ENCODE data around the gene RASSF5. TPM values are rescaled to one million over a fixed set of nuclear protein-coding genes. Genes with fewer than 3 reads are reported as not detected.

The RASSF5 gene
- polyA plus RNA-seq, 1 donor (not counting 4 experiments of a cell fraction or from before 2014, with no cell fraction given) = 2.4 TPM

- Histone ChIP-seq H3K9me1 (ENCODE audit: control insufficient read depth, extremely low read depth, insufficient read depth, low read length) (peaks cover 2% of the 10 kb centered on the region), H3K36me3 (ENCODE audit: control insufficient read depth in 2 of 2, extremely low read depth in 1 of 2, insufficient read depth in 2 of 2, low read length in 2 of 2) (no peaks in the 10 kb centered on the region), H3K27me3 (ENCODE audit: control insufficient read depth, extremely low read depth, insufficient read depth, low read length) (no peaks in the 10 kb centered on the region), H3K4me3 (ENCODE audit: control insufficient read depth in 2 of 3, extremely low read depth in 1 of 3, insufficient read depth in 2 of 3, low read depth in 1 of 3, low read length in 3 of 3) (peak overlapping the region in 1 of 3 experiments; percentile 68), H3K4me2 (ENCODE audit: control insufficient read depth, extremely low read depth, insufficient read depth, low read depth, low read length) (peak overlapping the region; percentile 67), H3K27ac (ENCODE audit: control insufficient read depth, insufficient read depth, low read length) (no peak overlapping the region), H3K9me3 (ENCODE audit: control insufficient read depth, low read depth, low read length) (no peaks in the 10 kb centered on the region), H4K20me1 (ENCODE audit: control insufficient read depth, extremely low read depth, insufficient read depth, low read length) (no peaks in the 10 kb centered on the region), H2AFZ (ENCODE audit: control insufficient read depth, low read length) (no peak overlapping the region), H3K79me2 (ENCODE audit: control insufficient read depth, insufficient read depth, low read length) (no peaks in the 10 kb centered on the region), H3K9ac (ENCODE audit: control insufficient read depth, extremely low read depth, insufficient read depth, low read length) (no peak overlapping the region), H3K4me1 (ENCODE audit: control insufficient read depth, extremely low read depth, insufficient read depth, low read length) (peaks cover 64% of the 10 kb centered on the region)
- TF ChIP-seq, protein P1, sequence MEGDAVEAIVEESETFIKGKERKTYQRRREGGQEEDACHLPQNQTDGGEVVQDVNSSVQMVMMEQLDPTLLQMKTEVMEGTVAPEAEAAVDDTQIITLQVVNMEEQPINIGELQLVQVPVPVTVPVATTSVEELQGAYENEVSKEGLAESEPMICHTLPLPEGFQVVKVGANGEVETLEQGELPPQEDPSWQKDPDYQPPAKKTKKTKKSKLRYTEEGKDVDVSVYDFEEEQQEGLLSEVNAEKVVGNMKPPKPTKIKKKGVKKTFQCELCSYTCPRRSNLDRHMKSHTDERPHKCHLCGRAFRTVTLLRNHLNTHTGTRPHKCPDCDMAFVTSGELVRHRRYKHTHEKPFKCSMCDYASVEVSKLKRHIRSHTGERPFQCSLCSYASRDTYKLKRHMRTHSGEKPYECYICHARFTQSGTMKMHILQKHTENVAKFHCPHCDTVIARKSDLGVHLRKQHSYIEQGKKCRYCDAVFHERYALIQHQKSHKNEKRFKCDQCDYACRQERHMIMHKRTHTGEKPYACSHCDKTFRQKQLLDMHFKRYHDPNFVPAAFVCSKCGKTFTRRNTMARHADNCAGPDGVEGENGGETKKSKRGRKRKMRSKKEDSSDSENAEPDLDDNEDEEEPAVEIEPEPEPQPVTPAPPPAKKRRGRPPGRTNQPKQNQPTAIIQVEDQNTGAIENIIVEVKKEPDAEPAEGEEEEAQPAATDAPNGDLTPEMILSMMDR (optimal IDR thresholded peaks at IDR 0.05 in 1 of 3, IDR thresholded peaks at IDR 0.05 in 1 of 3, conservative IDR thresholded peaks at IDR 0.05 in 1 of 3; ENCODE audit: extremely low read depth in 1 of 3, insufficient read depth in 2 of 3, low read length in 3 of 3) = no peak
- no peak for TF ChIP-seq EZH2 (IDR thresholded peaks at IDR 0.05; ENCODE audit: low read length)
- DNase-seq (ENCODE audit: low read depth, low spot score) (no peak), FAIRE-seq (no peak)
- dilution Hi-C loops (cut with MboI; ENCODE audit: extremely low pct_ligation_motif_present, low sequenced_read_pairs) = no loop called here
Measured at GRCh38 chr1:206508956-206509355, 1.6 kb downstream of the RASSF5 start.

GRCh38 chr1:206509612-206510257 lies 2.4 kb downstream of the RASSF5 start:
- no peak for FAIRE-seq
- Histone ChIP-seq H3K9me1 (ENCODE audit: control insufficient read depth, extremely low read depth, insufficient read depth, low read length) (peaks cover 2% of the 10 kb centered on the region), H3K9me3 (ENCODE audit: control insufficient read depth, low read depth, low read length) (no peaks in the 10 kb centered on the region), H3K27ac (ENCODE audit: control insufficient read depth, insufficient read depth, low read length) (no peak overlapping the region), H3K4me3 (ENCODE audit: control insufficient read depth in 2 of 3, extremely low read depth in 1 of 3, insufficient read depth in 2 of 3, low read depth in 1 of 3, low read length in 3 of 3) (no peak overlapping the region), H3K9ac (ENCODE audit: control insufficient read depth, extremely low read depth, insufficient read depth, low read length) (no peak overlapping the region), H3K27me3 (ENCODE audit: control insufficient read depth, extremely low read depth, insufficient read depth, low read length) (no peaks in the 10 kb centered on the region), H3K4me2 (ENCODE audit: control insufficient read depth, extremely low read depth, insufficient read depth, low read depth, low read length) (peak overlapping the region; percentile 67), H2AFZ (ENCODE audit: control insufficient read depth, low read length) (no peak overlapping the region), H3K79me2 (ENCODE audit: control insufficient read depth, insufficient read depth, low read length) (no peaks in the 10 kb centered on the region), H3K4me1 (ENCODE audit: control insufficient read depth, extremely low read depth, insufficient read depth, low read length) (peaks cover 64% of the 10 kb centered on the region), H4K20me1 (ENCODE audit: control insufficient read depth, extremely low read depth, insufficient read depth, low read length) (no peaks in the 10 kb centered on the region), H3K36me3 (ENCODE audit: control insufficient read depth in 2 of 2, extremely low read depth in 1 of 2, insufficient read depth in 2 of 2, low read length in 2 of 2) (no peaks in the 10 kb centered on the region)
- TF ChIP-seq, protein P1 (optimal IDR thresholded peaks at IDR 0.05 in 1 of 3, IDR thresholded peaks at IDR 0.05 in 1 of 3, conservative IDR thresholded peaks at IDR 0.05 in 1 of 3; ENCODE audit: extremely low read depth in 1 of 3, insufficient read depth in 2 of 3, low read length in 3 of 3) = no peak
- TF ChIP-seq EZH2 (IDR thresholded peaks at IDR 0.05; ENCODE audit: low read length) = no peak
- no peak for DNase-seq (ENCODE audit: low read depth, low spot score)
- dilution Hi-C loops (cut with MboI; ENCODE audit: extremely low pct_ligation_motif_present, low sequenced_read_pairs) = no loop called here

Measured in keratinocyte (primary cell).